ENCODE data around the gene XRCC3. TPM values are rescaled to one million over a fixed set of nuclear protein-coding genes. Genes with fewer than 3 reads are reported as not detected.
A peak's percentile ranks its signal among the peaks of the same experiment; 100 is the strongest.

XRCC3 gene
- polyA plus RNA-seq, 3 donors: 0.66 to 8.1 (median 2.0) TPM

GRCh38 chr14:103695296-103696069 is 19.8 kb downstream of the XRCC3 start:
- Histone ChIP-seq H3K4me2 (replicated peaks; ENCODE audit: extremely low read depth, low read length, poor library complexity, severe bottlenecking) (no peak overlapping the region), H3K27me3 (ENCODE audit: control insufficient read depth in 2 of 2, insufficient read depth in 2 of 2, low read length in 2 of 2) (no peaks in the 10 kb centered on the region), H4K20me1 (ENCODE audit: insufficient read depth, low read length) (peaks cover 84% of the 10 kb centered on the region), H3K79me2 (ENCODE audit: insufficient read depth, low read length) (peaks cover 7% of the 10 kb centered on the region), H3K27ac (ENCODE audit: low read depth in 1 of 2, low read length in 2 of 2) (no peak overlapping the region), H3K36me3 (replicated peaks in 1 of 2; ENCODE audit: control insufficient read depth in 1 of 2, insufficient read depth in 2 of 2, low read length in 2 of 2) (peaks cover 84 to 92% of the 10 kb centered on the region in 2 donors), H2AFZ (ENCODE audit: insufficient read depth, low read depth, low read length, poor library complexity, severe bottlenecking) (no peak overlapping the region), H3K9ac (ENCODE audit: insufficient read depth, low read length, poor library complexity, severe bottlenecking) (no peak overlapping the region), H3K4me3 (replicated peaks in 1 of 3; ENCODE audit: low read depth in 2 of 3, low read length in 3 of 3) (no peak overlapping the region), H3K9me3 (replicated peaks in 1 of 2; ENCODE audit: control insufficient read depth in 1 of 2, insufficient read depth in 1 of 2, low read length in 2 of 2) (no peaks in the 10 kb centered on the region), H3K4me1 (ENCODE audit: control insufficient read depth in 1 of 2, insufficient read depth in 2 of 2, low read length in 2 of 2) (no peaks in the 10 kb centered on the region)
- H3K36me3 Mint-ChIP-seq: peaks cover 48 to 78% of the 10 kb centered on the region in 2 donors
- 67% methylated on average over 8 of the region's 14 CpGs for WGBS (ENCODE audit: insufficient coverage)
- peak overlapping the region in 3 of 7 donors; percentile 14 to 45 (median 37) for H3K27ac Mint-ChIP-seq
- H3K4me3 Mint-ChIP-seq: no peak overlapping the region
- H3K9me3 Mint-ChIP-seq: peaks cover 0 to 2% (median 0%) of the 10 kb centered on the region in 7 donors
- H3K4me1 Mint-ChIP-seq: peaks cover 12% of the 10 kb centered on the region
- DNase-seq: no peak
- H3K27me3 Mint-ChIP-seq (ENCODE audit: low read depth in 3 of 3): no peaks in the 10 kb centered on the region
- intact Hi-C loops (cut with micrococcal nuclease): no loop called here
- TF ChIP-seq CTCF (IDR thresholded peaks at IDR 0.05): no peak

GRCh38 chr14:103694572-103695026 is 20.7 kb downstream of the XRCC3 start:
- H3K4me1 Mint-ChIP-seq: peaks cover 12% of the 10 kb centered on the region
- no peak overlapping the region for H3K4me3 ChIP-seq (replicated peaks in 1 of 3; ENCODE audit: low read depth in 2 of 3, low read length in 3 of 3)
- peaks cover 0 to 2% (median 0%) of the 10 kb centered on the region in 7 donors for H3K9me3 Mint-ChIP-seq
- H3K27ac Mint-ChIP-seq: no peak overlapping the region
- peaks cover 80% of the 10 kb centered on the region for H4K20me1 ChIP-seq (ENCODE audit: insufficient read depth, low read length)
- no peaks in the 10 kb centered on the region for H3K9me3 ChIP-seq (replicated peaks in 1 of 2; ENCODE audit: control insufficient read depth in 1 of 2, insufficient read depth in 1 of 2, low read length in 2 of 2)
- H3K4me1 ChIP-seq (ENCODE audit: control insufficient read depth in 1 of 2, insufficient read depth in 2 of 2, low read length in 2 of 2): no peaks in the 10 kb centered on the region
- H3K27ac ChIP-seq (ENCODE audit: low read depth in 1 of 2, low read length in 2 of 2): no peak overlapping the region
- H3K4me2 ChIP-seq (replicated peaks; ENCODE audit: extremely low read depth, low read length, poor library complexity, severe bottlenecking): no peak overlapping the region
- DNase-seq: no peak
- H3K9ac ChIP-seq (ENCODE audit: insufficient read depth, low read length, poor library complexity, severe bottlenecking): no peak overlapping the region
- no peak overlapping the region for H2AFZ ChIP-seq (ENCODE audit: insufficient read depth, low read depth, low read length, poor library complexity, severe bottlenecking)
- peaks cover 49 to 78% of the 10 kb centered on the region in 2 donors for H3K36me3 Mint-ChIP-seq
- H3K27me3 ChIP-seq (ENCODE audit: control insufficient read depth in 2 of 2, insufficient read depth in 2 of 2, low read length in 2 of 2): no peaks in the 10 kb centered on the region
- 95% methylated on average over 14 of the region's 20 CpGs for WGBS (ENCODE audit: insufficient coverage)
- intact Hi-C loops (cut with micrococcal nuclease): no loop called here
- no peak overlapping the region for H3K4me3 Mint-ChIP-seq
- no peaks in the 10 kb centered on the region for H3K27me3 Mint-ChIP-seq (ENCODE audit: low read depth in 3 of 3)
- H3K36me3 ChIP-seq (replicated peaks in 1 of 2; ENCODE audit: control insufficient read depth in 1 of 2, insufficient read depth in 2 of 2, low read length in 2 of 2): peaks cover 78 to 92% of the 10 kb centered on the region in 2 donors
- no peak for TF ChIP-seq CTCF (IDR thresholded peaks at IDR 0.05)
- H3K79me2 ChIP-seq (ENCODE audit: insufficient read depth, low read length): peaks cover 7% of the 10 kb centered on the region
